Uterus (tissue), 2 donors: ENCODE data around the gene LDLRAD2.

Experiments used
- POLR2A ChIP-seq, 2 donors: fragments of 450-650 bp; IDR thresholded peaks; one replicate each; pipeline ENCODE4 v1.6.1; 2016; ENCODE audit warnings: antibody characterized with exemption in 2 of 2, mild to moderate bottlenecking in 1 of 2, moderate library complexity in 1 of 2
- TF ChIP-seq, protein P1 (sequence below), 4 experiments: fragments of 200-600 bp in 2 of 4; fragments of 450-650 bp in 2 of 4; sonication (generic) in 2 of 4; IDR thresholded peaks; one replicate each; pipeline ENCODE4 v1.5.1; 2016 to 2019; ENCODE audit warnings: antibody characterized with exemption in 4 of 4, mild to moderate bottlenecking in 2 of 4, moderate library complexity in 1 of 4

DNA sequence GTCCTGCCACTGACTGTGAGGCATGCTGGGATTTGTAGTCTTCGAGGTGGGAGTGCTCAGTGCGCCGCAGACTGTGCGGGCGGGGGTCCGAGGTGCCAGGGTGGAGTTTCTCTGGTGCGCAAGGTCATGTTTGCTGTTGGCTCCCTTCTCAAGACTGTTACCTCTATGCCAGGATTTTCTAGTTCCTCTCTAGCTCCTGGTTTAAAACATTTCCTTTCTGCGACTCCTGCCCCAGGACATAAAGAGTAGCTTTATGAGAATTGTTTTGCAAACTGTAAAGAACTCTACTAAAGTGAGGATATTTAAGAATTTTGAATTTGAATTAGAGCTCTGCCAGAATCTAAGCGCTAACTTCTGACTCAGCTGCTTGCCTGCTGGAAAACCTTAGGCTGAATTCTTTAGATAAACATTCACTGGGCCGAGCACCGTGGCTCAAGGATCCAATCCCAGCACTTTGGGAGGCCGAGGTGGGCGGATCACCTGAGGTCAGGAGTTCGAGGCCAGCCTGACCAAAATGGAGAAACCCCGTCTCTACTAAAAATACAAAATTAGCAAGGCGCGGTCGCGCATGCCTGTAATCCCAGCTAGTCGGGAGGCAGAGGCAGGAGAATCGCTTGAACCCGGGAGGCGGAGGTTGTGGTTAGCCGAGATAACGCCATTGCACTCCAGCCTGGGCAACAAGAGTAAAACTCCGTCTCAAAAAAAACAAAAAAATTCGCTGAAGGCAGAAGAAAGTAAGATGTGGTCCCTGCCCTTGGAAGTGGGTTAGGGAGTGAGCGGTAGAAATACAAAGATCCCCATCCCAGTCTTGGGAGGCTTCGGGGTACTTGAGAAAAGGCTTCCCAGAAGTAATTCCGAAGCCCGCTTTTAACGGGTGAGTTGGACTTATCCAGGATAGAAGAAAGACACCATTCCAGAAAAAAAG, 28.1 kb upstream of the LDLRAD2 start:
- TF ChIP-seq, protein P1, sequence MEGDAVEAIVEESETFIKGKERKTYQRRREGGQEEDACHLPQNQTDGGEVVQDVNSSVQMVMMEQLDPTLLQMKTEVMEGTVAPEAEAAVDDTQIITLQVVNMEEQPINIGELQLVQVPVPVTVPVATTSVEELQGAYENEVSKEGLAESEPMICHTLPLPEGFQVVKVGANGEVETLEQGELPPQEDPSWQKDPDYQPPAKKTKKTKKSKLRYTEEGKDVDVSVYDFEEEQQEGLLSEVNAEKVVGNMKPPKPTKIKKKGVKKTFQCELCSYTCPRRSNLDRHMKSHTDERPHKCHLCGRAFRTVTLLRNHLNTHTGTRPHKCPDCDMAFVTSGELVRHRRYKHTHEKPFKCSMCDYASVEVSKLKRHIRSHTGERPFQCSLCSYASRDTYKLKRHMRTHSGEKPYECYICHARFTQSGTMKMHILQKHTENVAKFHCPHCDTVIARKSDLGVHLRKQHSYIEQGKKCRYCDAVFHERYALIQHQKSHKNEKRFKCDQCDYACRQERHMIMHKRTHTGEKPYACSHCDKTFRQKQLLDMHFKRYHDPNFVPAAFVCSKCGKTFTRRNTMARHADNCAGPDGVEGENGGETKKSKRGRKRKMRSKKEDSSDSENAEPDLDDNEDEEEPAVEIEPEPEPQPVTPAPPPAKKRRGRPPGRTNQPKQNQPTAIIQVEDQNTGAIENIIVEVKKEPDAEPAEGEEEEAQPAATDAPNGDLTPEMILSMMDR (IDR thresholded peaks at IDR 0.05) = no peak
- TF ChIP-seq POLR2A (IDR thresholded peaks at IDR 0.05) = no peak
